NT2/D1 (cell line): Measurements from ENCODE around the gene APOA4.

ENCODE experiments used
- SUZ12 ChIP-seq: IDR thresholded peaks from 2 replicates; pipeline ENCODE4 v1.6.1; 2011; ENCODE audit not compliant: insufficient read length, insufficient read depth; ENCODE audit errors: extremely low read depth
- YY1 ChIP-seq: IDR thresholded peaks from 2 replicates; pipeline ENCODE4 v1.6.1; 2011; ENCODE audit not compliant: insufficient read length, insufficient read depth
- ZNF274 ChIP-seq: IDR thresholded peaks from 2 replicates; pipeline ENCODE4 v1.6.1; 2011; ENCODE audit warnings: mild to moderate bottlenecking, low read depth, low read length

GRCh38 chr11:116859175-116859574, 36.1 kb upstream of the APOA4 start:
- no peak for TF ChIP-seq ZNF274
- TF ChIP-seq YY1 = no peak
- no peak for TF ChIP-seq SUZ12
